ENCODE data around the gene HNRNPLL. TPM values are rescaled to one million over a fixed set of nuclear protein-coding genes. Genes with fewer than 3 reads are reported as not detected.
A peak's percentile ranks its signal among the peaks of the same experiment; 100 is the strongest.

The HNRNPLL gene
- total RNA-seq, 2 donors from 2014 or later, result 60.1 to 64.7 TPM

DNA sequence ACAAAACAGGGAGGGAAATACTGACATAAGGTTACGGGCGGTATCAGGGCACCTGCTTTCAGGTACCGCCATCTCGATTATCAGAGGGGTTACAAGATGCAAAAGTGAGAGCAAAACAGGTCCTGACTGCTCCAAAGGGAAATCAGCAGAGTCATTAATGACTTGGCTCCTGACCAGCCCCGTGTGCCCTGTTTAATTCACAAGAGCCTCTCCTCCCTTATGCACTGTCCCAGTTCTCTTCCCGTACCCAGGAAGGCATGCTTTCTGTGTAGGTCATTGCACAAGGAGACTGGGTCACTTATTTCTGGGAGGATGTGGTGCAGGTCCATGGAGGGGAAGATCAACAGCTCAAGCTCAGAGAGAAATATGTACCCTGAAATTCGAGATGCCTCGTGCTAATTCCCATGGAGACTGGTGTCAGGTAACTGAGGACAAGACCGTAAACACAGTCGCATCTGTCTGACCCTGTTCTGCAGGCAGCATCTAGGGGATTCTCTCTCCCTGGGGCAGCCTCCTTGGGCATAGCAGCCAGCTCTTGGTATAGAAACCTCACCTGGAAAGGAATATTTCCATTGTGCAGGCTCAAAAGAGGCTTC, 79.9 kb downstream of the HNRNPLL start:
- DNase-seq (ENCODE audit: low spot score), result no peak

DNA sequence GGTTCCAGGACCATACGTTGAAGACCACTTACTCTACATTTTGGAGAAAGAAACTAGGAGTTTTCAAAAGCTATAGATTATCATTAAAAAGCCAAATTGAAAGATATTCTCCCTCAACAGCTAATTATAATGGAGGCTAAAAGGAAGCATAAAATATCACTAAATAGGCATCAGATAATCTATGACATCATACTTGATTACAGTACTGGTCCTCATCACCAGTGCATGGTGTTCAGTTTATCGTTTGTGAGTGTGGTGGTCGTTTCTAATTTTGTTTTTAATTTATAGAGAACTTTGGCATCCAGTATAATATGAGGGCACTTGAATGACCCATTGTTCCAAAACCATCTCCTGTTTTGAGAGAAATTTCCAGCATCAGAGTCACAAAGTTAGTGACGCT, 80.9 kb downstream of the HNRNPLL start:
- H3K4me3 ChIP-seq, result no peak overlapping the region
- peaks cover 4 to 37% of the 10 kb centered on the region in 2 donors for H3K4me1 ChIP-seq (ENCODE audit: control insufficient read depth in 1 of 2, low read depth in 2 of 2)
- no peak for ATAC-seq (ENCODE audit: insufficient number of reproducible peaks, low FRiP score, low read depth)
- no peak for DNase-seq (ENCODE audit: low spot score)
- no peaks in the 10 kb centered on the region for H3K36me3 ChIP-seq
- no peaks in the 10 kb centered on the region for H3K9me3 ChIP-seq
- no peaks in the 10 kb centered on the region for H3K27me3 ChIP-seq (replicated peaks; ENCODE audit: insufficient read depth)
- TF ChIP-seq, protein P1, sequence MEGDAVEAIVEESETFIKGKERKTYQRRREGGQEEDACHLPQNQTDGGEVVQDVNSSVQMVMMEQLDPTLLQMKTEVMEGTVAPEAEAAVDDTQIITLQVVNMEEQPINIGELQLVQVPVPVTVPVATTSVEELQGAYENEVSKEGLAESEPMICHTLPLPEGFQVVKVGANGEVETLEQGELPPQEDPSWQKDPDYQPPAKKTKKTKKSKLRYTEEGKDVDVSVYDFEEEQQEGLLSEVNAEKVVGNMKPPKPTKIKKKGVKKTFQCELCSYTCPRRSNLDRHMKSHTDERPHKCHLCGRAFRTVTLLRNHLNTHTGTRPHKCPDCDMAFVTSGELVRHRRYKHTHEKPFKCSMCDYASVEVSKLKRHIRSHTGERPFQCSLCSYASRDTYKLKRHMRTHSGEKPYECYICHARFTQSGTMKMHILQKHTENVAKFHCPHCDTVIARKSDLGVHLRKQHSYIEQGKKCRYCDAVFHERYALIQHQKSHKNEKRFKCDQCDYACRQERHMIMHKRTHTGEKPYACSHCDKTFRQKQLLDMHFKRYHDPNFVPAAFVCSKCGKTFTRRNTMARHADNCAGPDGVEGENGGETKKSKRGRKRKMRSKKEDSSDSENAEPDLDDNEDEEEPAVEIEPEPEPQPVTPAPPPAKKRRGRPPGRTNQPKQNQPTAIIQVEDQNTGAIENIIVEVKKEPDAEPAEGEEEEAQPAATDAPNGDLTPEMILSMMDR (IDR thresholded peaks at IDR 0.05), result no peak
- no peak overlapping the region for H3K27ac ChIP-seq

More for the DNA sequence above, 79.9 kb downstream of the HNRNPLL start:
- peak overlapping the region in 1 of 2 donors; percentile 68 for H3K27ac ChIP-seq
- TF ChIP-seq, protein P1 (IDR thresholded peaks at IDR 0.05), result no peak
- no peaks in the 10 kb centered on the region for H3K9me3 ChIP-seq
- H3K4me1 ChIP-seq (ENCODE audit: control insufficient read depth in 1 of 2, low read depth in 2 of 2), result peaks cover 4 to 44% of the 10 kb centered on the region in 2 donors
- H3K27me3 ChIP-seq (replicated peaks; ENCODE audit: insufficient read depth), result no peaks in the 10 kb centered on the region
- no peaks in the 10 kb centered on the region for H3K36me3 ChIP-seq
- no peak overlapping the region for H3K4me3 ChIP-seq
- no peak for ATAC-seq (ENCODE audit: insufficient number of reproducible peaks, low FRiP score, low read depth)

DNA sequence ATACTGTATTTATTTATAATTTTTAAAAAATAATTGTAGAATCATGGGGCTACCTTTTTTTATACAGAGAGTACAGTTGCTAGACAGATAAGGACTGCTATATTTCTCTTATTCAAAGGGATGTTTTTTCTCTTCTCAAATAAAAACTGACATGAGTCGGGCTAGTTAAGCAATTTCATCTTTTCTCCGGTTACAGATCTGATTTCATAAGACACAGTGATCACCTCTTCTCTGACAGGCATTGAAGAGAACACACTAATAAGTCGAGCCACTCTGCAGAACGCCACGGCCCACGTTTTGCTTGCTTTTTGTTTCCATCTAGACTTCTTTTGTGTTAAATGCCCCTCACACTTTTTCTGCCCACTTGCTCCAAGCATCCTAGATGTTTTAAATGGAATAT, 85.4 kb downstream of the HNRNPLL start:
- Histone ChIP-seq H3K36me3 (no peaks in the 10 kb centered on the region), H3K4me1 (ENCODE audit: control insufficient read depth in 1 of 2, low read depth in 2 of 2) (peaks cover 0 to 16% of the 10 kb centered on the region in 2 donors), H3K9me3 (no peaks in the 10 kb centered on the region), H3K27me3 (replicated peaks; ENCODE audit: insufficient read depth) (no peaks in the 10 kb centered on the region), H3K27ac (peak overlapping the region in 1 of 2 donors; percentile 41), H3K4me3 (no peak overlapping the region)
- DNase-seq (ENCODE audit: low spot score), result no peak
- ATAC-seq (ENCODE audit: insufficient number of reproducible peaks, low FRiP score, low read depth), result no peak
- TF ChIP-seq, protein P1 (IDR thresholded peaks at IDR 0.05), result no peak

DNA sequence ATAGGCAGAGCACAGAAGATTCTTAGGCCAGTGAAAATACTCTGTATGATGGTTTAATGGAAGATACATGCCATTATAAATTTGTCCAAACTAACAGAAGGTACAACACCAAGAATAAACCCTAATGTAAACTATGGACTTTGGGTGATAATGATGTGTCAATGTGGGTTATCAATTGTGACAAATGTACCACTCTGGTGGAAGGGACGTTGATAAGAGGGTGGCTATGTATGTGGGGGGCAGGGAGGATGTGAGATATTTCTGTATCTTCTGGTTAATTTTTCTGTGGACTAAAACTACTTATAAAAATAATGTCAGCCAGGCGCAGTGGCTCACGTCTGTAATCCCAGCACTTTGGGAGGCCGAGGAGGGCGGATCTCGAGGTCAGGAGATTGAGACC, 86.2 kb downstream of the HNRNPLL start:
- no peak for ATAC-seq (ENCODE audit: insufficient number of reproducible peaks, low FRiP score, low read depth)
- DNase-seq (ENCODE audit: low spot score), result no peak
- H3K9me3 ChIP-seq, result no peaks in the 10 kb centered on the region
- H3K27ac ChIP-seq, result peak overlapping the region in 1 of 2 donors; percentile 72
- no peaks in the 10 kb centered on the region for H3K27me3 ChIP-seq (replicated peaks; ENCODE audit: insufficient read depth)
- H3K4me1 ChIP-seq (ENCODE audit: control insufficient read depth in 1 of 2, low read depth in 2 of 2), result peaks cover 0 to 16% of the 10 kb centered on the region in 2 donors
- TF ChIP-seq, protein P1 (IDR thresholded peaks at IDR 0.05), result no peak
- no peaks in the 10 kb centered on the region for H3K36me3 ChIP-seq
- H3K4me3 ChIP-seq, result no peak overlapping the region

DNA sequence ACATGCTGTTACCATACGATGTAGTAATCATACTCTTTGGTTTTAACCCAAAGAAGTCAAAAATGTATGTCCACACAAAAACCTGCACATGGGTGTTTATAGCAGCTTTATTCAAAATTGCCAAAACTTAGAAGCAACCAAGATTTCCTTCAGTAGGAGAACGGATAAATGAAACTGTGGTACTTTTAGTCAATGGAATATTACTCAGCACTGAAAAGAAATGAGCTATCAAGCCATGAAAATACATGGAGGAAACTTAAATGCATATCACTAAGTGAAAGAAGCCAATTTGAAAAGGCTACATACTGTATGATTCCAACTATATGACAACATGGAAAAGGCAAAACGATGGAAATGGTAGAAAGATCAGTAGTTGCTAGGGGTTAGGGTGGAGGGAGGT, 86.6 kb downstream of the HNRNPLL start:
- Histone ChIP-seq H3K4me3 (peak overlapping the region; percentile 60), H3K9me3 (no peaks in the 10 kb centered on the region), H3K36me3 (no peaks in the 10 kb centered on the region), H3K27ac (peak overlapping the region; percentile 72 to 77), H3K4me1 (ENCODE audit: control insufficient read depth in 1 of 2, low read depth in 2 of 2) (peaks cover 0 to 16% of the 10 kb centered on the region in 2 donors), H3K27me3 (replicated peaks; ENCODE audit: insufficient read depth) (no peaks in the 10 kb centered on the region)
- ATAC-seq (ENCODE audit: insufficient number of reproducible peaks, low FRiP score, low read depth) (no peak), DNase-seq (ENCODE audit: low spot score) (no peak)
- TF ChIP-seq, protein P1 (IDR thresholded peaks at IDR 0.05), result no peak

All from thoracic aorta (tissue), 2 donors.